K562 (cell line): Measurements from ENCODE around the gene PCP2. TPM values are rescaled to one million over a fixed set of nuclear protein-coding genes. Genes with fewer than 3 reads are reported as not detected.

Experiments used
- BCOR ChIP-seq: fragments of 450-650 bp; IDR thresholded peaks from 2 replicates; pipeline ENCODE4 v1.6.1; 2016
- BRF1 ChIP-seq: IDR thresholded peaks from 3 replicates; pipeline ENCODE4 v1.6.1; 2011; ENCODE audit warnings: borderline replicate concordance, mild to moderate bottlenecking; ENCODE audit not compliant: insufficient read length; ENCODE audit errors: extremely low read depth
- EHMT2 ChIP-seq: fragments of 450-650 bp; IDR thresholded peaks from 2 replicates; pipeline ENCODE4 v1.6.1; 2018; ENCODE audit warnings: antibody characterized with exemption
- ELF2 ChIP-seq: fragments of 250-450 bp; sonication (Bioruptor Pico); IDR thresholded peaks from 2 replicates; pipeline ENCODE4 v1.5.0; 2021; ENCODE audit warnings: mild to moderate bottlenecking
- GABPB2 ChIP-seq: fragments of 250-450 bp; sonication (Bioruptor Pico); conservative IDR thresholded peaks from 2 replicates; pipeline ENCODE4 v1.5.1; 2021; ENCODE audit warnings: mild to moderate bottlenecking
- NR2C2 ChIP-seq, 2 experiments: fragments of 200-800 bp in 1 of 2; sonication (Bioruptor generic) in 1 of 2; sonication (generic) in 1 of 2; formaldehyde crosslinking in 1 of 2; IDR thresholded peaks; 2 replicates each; pipeline versions ENCODE4 v1.6.1 to v1.8.0; 2016 to 2022; ENCODE audit warnings: mild to moderate bottlenecking in 1 of 2, missing compliant biosample characterization in 1 of 2, missing genetic modification characterization in 1 of 2, missing genetic modification reagents in 1 of 2
- NR2F6 ChIP-seq: fragments of 450-650 bp; formaldehyde crosslinking; IDR thresholded peaks from 2 replicates; pipeline ENCODE4 v1.4.0; 2020; ENCODE audit warnings: mild to moderate bottlenecking
- POU5F1 ChIP-seq: fragments of 150-350 bp; IDR thresholded peaks from 2 replicates; pipeline ENCODE4 v1.6.1; 2014; ENCODE audit warnings: borderline replicate concordance, low read length, low read depth, mild to moderate bottlenecking; ENCODE audit not compliant: partially characterized antibody
- RBM39 ChIP-seq: fragments of 200-400 bp; formaldehyde crosslinking; optimal IDR thresholded peaks from 2 replicates; pipeline ENCODE3; 2018; ENCODE audit warnings: low read depth, low read length
- SRSF7 ChIP-seq: fragments of 200-400 bp; formaldehyde crosslinking; optimal IDR thresholded peaks from 2 replicates; pipeline ENCODE3; 2017; ENCODE audit warnings: mild to moderate bottlenecking, low read depth, low read length
- TBL1XR1 ChIP-seq, 2 experiments: IDR thresholded peaks; 2 replicates each; pipeline ENCODE4 v1.6.1; 2012; ENCODE audit warnings: improper control_type of control experiment in 2 of 2, low read length in 2 of 2, mild to moderate bottlenecking in 1 of 2
- TCF7L2 ChIP-seq: fragments of 150-350 bp; IDR thresholded peaks from 2 replicates; pipeline ENCODE4 v1.6.1; 2016; ENCODE audit warnings: low read depth, mild to moderate bottlenecking, low read length, moderate library complexity
- ZNF780A ChIP-seq: fragments of 250-450 bp; sonication (Bioruptor Pico); IDR thresholded peaks from 2 replicates; pipeline ENCODE4 v1.5.0; 2021; ENCODE audit warnings: mild to moderate bottlenecking
- ZZZ3 ChIP-seq: fragments of 450-650 bp; IDR thresholded peaks from 2 replicates; pipeline ENCODE4 v1.6.1; 2016; ENCODE audit warnings: antibody characterized with exemption, mild to moderate bottlenecking, moderate library complexity
- polyA plus RNA-seq, 8 experiments: library from polyadenylated mRNA; depleted of rRNA in 4 of 8; stranded (reverse) in 5 of 8; unstranded in 3 of 8; fragments of >200 nt; fragmentation: Nextera tagmentation in 2 of 8; fragmentation: Illumina TruSeq in 1 of 8; extraction: Ambion mirVana in 2 of 8; extraction: Trizol in 1 of 8; gene quantifications; 2 replicates each; pipeline versions ENCODE4 v1.2.1 to v1.2.3, GENCODE V29; 2011 to 2014; ENCODE audit warnings: inconsistent platforms in 1 of 8, missing spikeins in 1 of 8
- total RNA-seq, 7 experiments: library from RNA; depleted of rRNA in 6 of 7; stranded (reverse); fragments of >200 nt in 6 of 7; fragmentation: Illumina TruSeq in 2 of 7; extraction: Trizol in 2 of 7; gene quantifications; 2 replicates each; pipeline versions ENCODE4 v1.2.1 to v1.2.3, GENCODE V29; 2011 to 2021; ENCODE audit warnings: low replicate concordance in 1 of 7
- TF ChIP-seq, protein P1 (sequence below), 2 experiments: IDR thresholded peaks; 2 replicates each; pipeline ENCODE4 v1.6.1; 2011; ENCODE audit warnings: borderline replicate concordance in 1 of 2, control low read depth in 1 of 2, low read depth in 1 of 2, low read length in 1 of 2, mild to moderate bottlenecking in 1 of 2, mixed read lengths in 1 of 2, moderate library complexity in 1 of 2; ENCODE audit not compliant: insufficient read depth in 1 of 2, insufficient read length in 1 of 2, poor library complexity in 1 of 2, severe bottlenecking in 1 of 2; ENCODE audit errors: extremely low read depth in 1 of 2
- TF ChIP-seq, protein P2 (sequence below): fragments of 200-800 bp; sonication (Bioruptor generic); IDR thresholded peaks from 2 replicates; pipeline ENCODE4 v1.6.1; 2017; ENCODE audit warnings: missing genetic modification characterization, missing compliant biosample characterization
- TF ChIP-seq, protein P3 (sequence below): fragments of 250-450 bp; sonication (Bioruptor Pico); IDR thresholded peaks from 2 replicates; pipeline ENCODE4 v1.4.0; 2020; ENCODE audit warnings: mild to moderate bottlenecking, moderate library complexity, borderline replicate concordance
- TF ChIP-seq, protein P4 (sequence below): fragments of 150-350 bp; IDR thresholded peaks from 2 replicates; pipeline ENCODE4 v1.6.1; 2014; ENCODE audit warnings: low read depth, mild to moderate bottlenecking, low read length, borderline replicate concordance

The PCP2 gene
- total and polyA plus RNA-seq, 9 of the 15 experiments (the other 6 are each of a cell fraction or from before 2014, with no cell fraction given), result 0.17 to 1.3 (median 0.49) TPM; not detected in 3

DNA sequence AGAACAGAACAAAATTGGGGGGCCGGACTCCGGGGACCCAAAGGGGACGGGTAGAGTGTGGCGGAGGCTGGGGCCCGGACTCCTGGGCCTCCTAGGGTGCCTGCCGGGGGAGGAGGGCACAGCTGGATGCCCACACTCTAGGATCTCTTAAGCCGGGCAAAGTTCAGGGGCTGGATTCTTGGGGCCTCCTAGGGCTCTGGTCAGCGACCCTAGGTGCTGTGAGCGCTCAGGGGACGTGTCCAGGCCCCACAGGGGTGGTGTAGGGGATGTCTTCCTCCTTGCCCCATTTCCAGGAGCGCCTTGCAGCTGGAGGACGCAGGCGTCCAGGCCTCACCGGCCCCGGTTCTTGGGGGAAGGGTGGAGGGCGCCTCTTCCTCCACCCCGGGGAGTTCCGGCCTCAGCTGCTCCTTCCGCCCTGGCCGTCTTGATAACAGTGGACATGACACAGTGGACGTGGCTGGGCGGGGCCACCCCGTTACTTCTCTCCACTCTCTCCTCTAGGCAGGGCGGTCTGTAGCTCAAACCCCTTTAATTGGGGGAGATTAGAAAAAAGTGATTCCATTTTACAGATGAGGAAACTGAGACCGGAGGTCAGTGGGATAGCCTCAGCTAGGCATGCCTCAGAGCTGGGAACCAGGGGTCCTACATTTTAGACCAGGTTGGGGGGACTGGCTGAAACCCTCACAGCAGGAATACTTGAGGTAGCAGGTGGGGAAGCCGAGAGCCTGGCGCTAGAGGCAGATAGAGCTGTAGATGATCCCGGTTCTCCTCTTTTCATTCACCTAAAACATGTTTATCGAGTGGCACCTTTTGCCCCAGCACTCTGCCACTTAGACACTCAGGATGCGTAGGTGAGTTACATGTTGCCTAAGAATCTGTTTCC lies 4.1 kb upstream of the PCP2 start (continued):
- TF ChIP-seq POU5F1 (no peak), SRSF7 (no peak), EHMT2 (no peak), NR2C2 (CRISPR knock-in tag; IDR thresholded peaks at IDR 0.05) (no peak), NR2C2 (tag; IDR thresholded peaks at IDR 0.05) (no peak), ELF2 (CRISPR knock-in tag) (no peak), ZNF780A (no peak), TBL1XR1 (IDR thresholded peaks at IDR 0.05; ENCODE audit: low read length in 2 of 2) (no peak; a peak in 1 of 4 replicates), NR2F6 (CRISPR knock-in tag) (no peak), ZZZ3 (no peak), BCOR (peak; percentile 65), RBM39 (no peak), GABPB2 (no peak), BRF1 (no peak), TCF7L2 (no peak)
- TF ChIP-seq, protein P1, sequence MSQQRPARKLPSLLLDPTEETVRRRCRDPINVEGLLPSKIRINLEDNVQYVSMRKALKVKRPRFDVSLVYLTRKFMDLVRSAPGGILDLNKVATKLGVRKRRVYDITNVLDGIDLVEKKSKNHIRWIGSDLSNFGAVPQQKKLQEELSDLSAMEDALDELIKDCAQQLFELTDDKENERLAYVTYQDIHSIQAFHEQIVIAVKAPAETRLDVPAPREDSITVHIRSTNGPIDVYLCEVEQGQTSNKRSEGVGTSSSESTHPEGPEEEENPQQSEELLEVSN (IDR thresholded peaks at IDR 0.05; ENCODE audit: borderline replicate concordance in 1 of 2, extremely low read depth in 1 of 2, insufficient read depth in 1 of 2, insufficient read length in 1 of 2, low read depth in 1 of 2, low read length in 1 of 2, poor library complexity in 1 of 2, severe bottlenecking in 1 of 2), result no peak
- TF ChIP-seq, protein P2, sequence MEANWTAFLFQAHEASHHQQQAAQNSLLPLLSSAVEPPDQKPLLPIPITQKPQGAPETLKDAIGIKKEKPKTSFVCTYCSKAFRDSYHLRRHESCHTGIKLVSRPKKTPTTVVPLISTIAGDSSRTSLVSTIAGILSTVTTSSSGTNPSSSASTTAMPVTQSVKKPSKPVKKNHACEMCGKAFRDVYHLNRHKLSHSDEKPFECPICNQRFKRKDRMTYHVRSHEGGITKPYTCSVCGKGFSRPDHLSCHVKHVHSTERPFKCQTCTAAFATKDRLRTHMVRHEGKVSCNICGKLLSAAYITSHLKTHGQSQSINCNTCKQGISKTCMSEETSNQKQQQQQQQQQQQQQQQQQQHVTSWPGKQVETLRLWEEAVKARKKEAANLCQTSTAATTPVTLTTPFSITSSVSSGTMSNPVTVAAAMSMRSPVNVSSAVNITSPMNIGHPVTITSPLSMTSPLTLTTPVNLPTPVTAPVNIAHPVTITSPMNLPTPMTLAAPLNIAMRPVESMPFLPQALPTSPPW (CRISPR knock-in tag), result peak; percentile 4
- TF ChIP-seq, protein P3, sequence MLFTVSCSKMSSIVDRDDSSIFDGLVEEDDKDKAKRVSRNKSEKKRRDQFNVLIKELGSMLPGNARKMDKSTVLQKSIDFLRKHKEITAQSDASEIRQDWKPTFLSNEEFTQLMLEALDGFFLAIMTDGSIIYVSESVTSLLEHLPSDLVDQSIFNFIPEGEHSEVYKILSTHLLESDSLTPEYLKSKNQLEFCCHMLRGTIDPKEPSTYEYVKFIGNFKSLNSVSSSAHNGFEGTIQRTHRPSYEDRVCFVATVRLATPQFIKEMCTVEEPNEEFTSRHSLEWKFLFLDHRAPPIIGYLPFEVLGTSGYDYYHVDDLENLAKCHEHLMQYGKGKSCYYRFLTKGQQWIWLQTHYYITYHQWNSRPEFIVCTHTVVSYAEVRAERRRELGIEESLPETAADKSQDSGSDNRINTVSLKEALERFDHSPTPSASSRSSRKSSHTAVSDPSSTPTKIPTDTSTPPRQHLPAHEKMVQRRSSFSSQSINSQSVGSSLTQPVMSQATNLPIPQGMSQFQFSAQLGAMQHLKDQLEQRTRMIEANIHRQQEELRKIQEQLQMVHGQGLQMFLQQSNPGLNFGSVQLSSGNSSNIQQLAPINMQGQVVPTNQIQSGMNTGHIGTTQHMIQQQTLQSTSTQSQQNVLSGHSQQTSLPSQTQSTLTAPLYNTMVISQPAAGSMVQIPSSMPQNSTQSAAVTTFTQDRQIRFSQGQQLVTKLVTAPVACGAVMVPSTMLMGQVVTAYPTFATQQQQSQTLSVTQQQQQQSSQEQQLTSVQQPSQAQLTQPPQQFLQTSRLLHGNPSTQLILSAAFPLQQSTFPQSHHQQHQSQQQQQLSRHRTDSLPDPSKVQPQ (CRISPR knock-in tag), result no peak
- TF ChIP-seq, protein P4, sequence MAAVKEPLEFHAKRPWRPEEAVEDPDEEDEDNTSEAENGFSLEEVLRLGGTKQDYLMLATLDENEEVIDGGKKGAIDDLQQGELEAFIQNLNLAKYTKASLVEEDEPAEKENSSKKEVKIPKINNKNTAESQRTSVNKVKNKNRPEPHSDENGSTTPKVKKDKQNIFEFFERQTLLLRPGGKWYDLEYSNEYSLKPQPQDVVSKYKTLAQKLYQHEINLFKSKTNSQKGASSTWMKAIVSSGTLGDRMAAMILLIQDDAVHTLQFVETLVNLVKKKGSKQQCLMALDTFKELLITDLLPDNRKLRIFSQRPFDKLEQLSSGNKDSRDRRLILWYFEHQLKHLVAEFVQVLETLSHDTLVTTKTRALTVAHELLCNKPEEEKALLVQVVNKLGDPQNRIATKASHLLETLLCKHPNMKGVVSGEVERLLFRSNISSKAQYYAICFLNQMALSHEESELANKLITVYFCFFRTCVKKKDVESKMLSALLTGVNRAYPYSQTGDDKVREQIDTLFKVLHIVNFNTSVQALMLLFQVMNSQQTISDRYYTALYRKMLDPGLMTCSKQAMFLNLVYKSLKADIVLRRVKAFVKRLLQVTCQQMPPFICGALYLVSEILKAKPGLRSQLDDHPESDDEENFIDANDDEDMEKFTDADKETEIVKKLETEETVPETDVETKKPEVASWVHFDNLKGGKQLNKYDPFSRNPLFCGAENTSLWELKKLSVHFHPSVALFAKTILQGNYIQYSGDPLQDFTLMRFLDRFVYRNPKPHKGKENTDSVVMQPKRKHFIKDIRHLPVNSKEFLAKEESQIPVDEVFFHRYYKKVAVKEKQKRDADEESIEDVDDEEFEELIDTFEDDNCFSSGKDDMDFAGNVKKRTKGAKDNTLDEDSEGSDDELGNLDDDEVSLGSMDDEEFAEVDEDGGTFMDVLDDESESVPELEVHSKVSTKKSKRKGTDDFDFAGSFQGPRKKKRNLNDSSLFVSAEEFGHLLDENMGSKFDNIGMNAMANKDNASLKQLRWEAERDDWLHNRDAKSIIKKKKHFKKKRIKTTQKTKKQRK, result no peak
